ENCODE data around the gene MT1M.

The MT1M gene

GRCh38 chr16:56630134-56630533 lies 2.3 kb upstream of the MT1M start:
- H3K4me3 ChIP-seq (ENCODE audit: low read length): no peak overlapping the region
- TF ChIP-seq ZNF274 (IDR thresholded peaks at IDR 0.05; ENCODE audit: low read depth, low read length): no peak

GRCh38 chr16:56631197-56631596 lies 1.3 kb upstream of the MT1M start:
- TF ChIP-seq ZNF274 (IDR thresholded peaks at IDR 0.05; ENCODE audit: low read depth, low read length): no peak
- H3K4me3 ChIP-seq (ENCODE audit: low read length): no peak overlapping the region

- no peak for TF ChIP-seq ZNF274 (IDR thresholded peaks at IDR 0.05; ENCODE audit: low read depth, low read length)
- H3K4me3 ChIP-seq (ENCODE audit: low read length): no peak overlapping the region
Measured at GRCh38 chr16:56631832-56632155, 665 bp upstream of the MT1M start.

- no peak overlapping the region for H3K4me3 ChIP-seq (ENCODE audit: low read length)
- TF ChIP-seq ZNF274 (IDR thresholded peaks at IDR 0.05; ENCODE audit: low read depth, low read length): no peak
Measured at GRCh38 chr16:56632848-56633365, 448 bp downstream of the MT1M start.

GRCh38 chr16:56633535-56633934 lies 1.1 kb downstream of the MT1M start:
- no peak overlapping the region for H3K4me3 ChIP-seq (ENCODE audit: low read length)
- TF ChIP-seq ZNF274 (IDR thresholded peaks at IDR 0.05; ENCODE audit: low read depth, low read length): no peak

- TF ChIP-seq ZNF274 (IDR thresholded peaks at IDR 0.05; ENCODE audit: low read depth, low read length): no peak
- H3K4me3 ChIP-seq (ENCODE audit: low read length): no peak overlapping the region
Measured at GRCh38 chr16:56634715-56635440, 2.4 kb downstream of the MT1M start.

- TF ChIP-seq ZNF274 (IDR thresholded peaks at IDR 0.05; ENCODE audit: low read depth, low read length): no peak
- H3K4me3 ChIP-seq (ENCODE audit: low read length): no peak overlapping the region
Measured at GRCh38 chr16:56635441-56635967, 3.0 kb downstream of the MT1M start.

- no peak for TF ChIP-seq ZNF274 (IDR thresholded peaks at IDR 0.05; ENCODE audit: low read depth, low read length)
- no peak overlapping the region for H3K4me3 ChIP-seq (ENCODE audit: low read length)
Measured at GRCh38 chr16:56636616-56637413, 4.4 kb downstream of the MT1M start.

GRCh38 chr16:56637814-56638750 lies 5.6 kb downstream of the MT1M start, which contains the start of gene MT1A:
Gene MT1A, plus strand, starts transcription at chr16:56638666. Its CDS starts 73 bp downstream, at chr16:56638739.
- H3K4me3 ChIP-seq (ENCODE audit: low read length): no peak within 1 kb of the TSS
- no peak for TF ChIP-seq ZNF274 (IDR thresholded peaks at IDR 0.05; ENCODE audit: low read depth, low read length)

- TF ChIP-seq ZNF274 (IDR thresholded peaks at IDR 0.05; ENCODE audit: low read depth, low read length): no peak
- no peak overlapping the region for H3K4me3 ChIP-seq (ENCODE audit: low read length)
Measured at GRCh38 chr16:56639045-56639444, 6.6 kb downstream of the MT1M start.

- no peak overlapping the region for H3K4me3 ChIP-seq (ENCODE audit: low read length)
- no peak for TF ChIP-seq ZNF274 (IDR thresholded peaks at IDR 0.05; ENCODE audit: low read depth, low read length)
Measured at GRCh38 chr16:56640076-56640475, 7.6 kb downstream of the MT1M start.

- TF ChIP-seq ZNF274 (IDR thresholded peaks at IDR 0.05; ENCODE audit: low read depth, low read length): no peak
- no peak overlapping the region for H3K4me3 ChIP-seq (ENCODE audit: low read length)
Measured at GRCh38 chr16:56641166-56641565, 8.7 kb downstream of the MT1M start.

- no peak for TF ChIP-seq ZNF274 (IDR thresholded peaks at IDR 0.05; ENCODE audit: low read depth, low read length)
- H3K4me3 ChIP-seq (ENCODE audit: low read length): no peak overlapping the region
Measured at GRCh38 chr16:56643080-56643778, 10.8 kb downstream of the MT1M start.

All from GM08714 (cell line).